ENCODE results near the gene AUP1.
A peak's percentile ranks its signal among the peaks of the same experiment; 100 is the strongest.

AUP1 gene

GRCh38 chr2:74515271-74515980 lies 14.1 kb downstream of the AUP1 start:
- Histone ChIP-seq H3K36me3 (ENCODE audit: insufficient read depth, low read length) (no peaks in the 10 kb centered on the region), H3K9ac (ENCODE audit: low read length) (no peak overlapping the region), H3K9me3 (ENCODE audit: low read length) (no peaks in the 10 kb centered on the region), H3K4me3 (ENCODE audit: low read depth in 1 of 2, low read length in 2 of 2) (no peak overlapping the region), H3K27ac (ENCODE audit: low read depth, low read length) (no peak overlapping the region), H3K4me1 (ENCODE audit: insufficient read depth, low read length) (peaks cover 6% of the 10 kb centered on the region), H3K27me3 (ENCODE audit: control insufficient read depth in 1 of 2, insufficient read depth in 2 of 2, low read length in 2 of 2) (peaks cover 65 to 90% of the 10 kb centered on the region in 2 donors)

- Histone ChIP-seq H3K4me3 (ENCODE audit: low read depth in 1 of 2, low read length in 2 of 2) (no peak within 1 kb of the TSS), H3K9me3 (ENCODE audit: low read length) (no peaks in the 10 kb centered on the region), H3K36me3 (ENCODE audit: insufficient read depth, low read length) (no peaks in the 10 kb centered on the region), H3K9ac (ENCODE audit: low read length) (no peak within 1 kb of the TSS), H3K27me3 (ENCODE audit: control insufficient read depth in 1 of 2, insufficient read depth in 2 of 2, low read length in 2 of 2) (peaks cover 65 to 94% of the 10 kb centered on the region in 2 donors), H3K27ac (ENCODE audit: low read depth, low read length) (no peak within 1 kb of the TSS), H3K4me1 (ENCODE audit: insufficient read depth, low read length) (peaks cover 6% of the 10 kb centered on the region)
Measured at GRCh38 chr2:74514368-74515270, 14.9 kb downstream of the AUP1 start, which contains the start of gene TLX2. Gene TLX2 (plus strand): TSS chr2:74514450. CDS start chr2:74514807, 357 bp downstream.

GRCh38 chr2:74513605-74514367 lies 15.7 kb downstream of the AUP1 start:
- Histone ChIP-seq H3K9ac (ENCODE audit: low read length) (no peak overlapping the region), H3K4me1 (ENCODE audit: insufficient read depth, low read length) (peaks cover 6% of the 10 kb centered on the region), H3K9me3 (ENCODE audit: low read length) (no peaks in the 10 kb centered on the region), H3K27ac (ENCODE audit: low read depth, low read length) (no peak overlapping the region), H3K27me3 (ENCODE audit: control insufficient read depth in 1 of 2, insufficient read depth in 2 of 2, low read length in 2 of 2) (peaks cover 63 to 85% of the 10 kb centered on the region in 2 donors), H3K36me3 (ENCODE audit: insufficient read depth, low read length) (no peaks in the 10 kb centered on the region), H3K4me3 (ENCODE audit: low read depth in 1 of 2, low read length in 2 of 2) (no peak overlapping the region)

DNA sequence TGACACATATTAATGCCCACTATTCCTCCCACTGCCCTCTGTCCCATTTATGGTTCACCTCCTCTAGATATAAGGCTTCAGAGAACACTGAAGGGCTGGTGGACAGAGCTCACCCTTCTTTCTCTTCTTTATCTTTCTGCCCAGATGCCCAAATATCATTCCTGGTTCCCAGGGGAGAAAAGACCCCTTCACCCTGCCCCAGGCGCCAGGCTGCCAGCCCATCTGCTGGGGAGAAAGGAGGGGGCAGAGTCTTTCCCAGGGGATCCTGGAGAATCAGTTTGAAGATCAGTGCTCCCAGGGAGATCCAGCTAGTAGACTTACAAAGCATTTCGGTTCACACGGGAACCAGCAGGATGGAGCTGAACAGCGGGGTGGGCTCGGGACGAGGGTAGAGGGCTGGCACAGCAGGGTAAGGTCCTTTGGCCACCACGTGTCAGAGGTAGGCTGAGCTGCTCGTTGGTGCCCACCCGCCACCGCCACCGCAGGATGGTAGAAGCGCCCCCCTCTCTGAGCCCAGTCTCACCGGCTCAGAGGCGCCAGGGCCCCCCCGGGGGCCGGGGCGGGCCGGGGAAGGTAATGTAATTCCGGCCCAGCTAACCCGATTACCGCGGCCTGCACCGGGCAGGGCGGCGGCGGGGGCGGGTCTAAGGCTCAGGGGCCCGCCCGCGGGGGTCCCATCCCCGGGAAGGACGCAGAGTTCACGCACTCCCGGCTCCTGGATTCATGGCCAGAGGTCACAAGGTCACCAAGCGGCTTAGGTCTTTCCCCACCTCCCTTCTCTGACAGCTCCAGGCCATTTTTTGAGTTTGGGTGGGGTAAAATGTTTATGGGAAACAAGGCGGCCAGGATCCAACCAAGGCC lies 16.5 kb downstream of the AUP1 start:
- Histone ChIP-seq H3K36me3 (ENCODE audit: insufficient read depth, low read length) (no peaks in the 10 kb centered on the region), H3K4me3 (ENCODE audit: low read depth in 1 of 2, low read length in 2 of 2) (no peak overlapping the region), H3K9ac (ENCODE audit: low read length) (no peak overlapping the region), H3K4me1 (ENCODE audit: insufficient read depth, low read length) (peaks cover 10% of the 10 kb centered on the region), H3K27me3 (ENCODE audit: control insufficient read depth in 1 of 2, insufficient read depth in 2 of 2, low read length in 2 of 2) (peaks cover 55 to 80% of the 10 kb centered on the region in 2 donors), H3K27ac (ENCODE audit: low read depth, low read length) (no peak overlapping the region), H3K9me3 (ENCODE audit: low read length) (no peaks in the 10 kb centered on the region)

- Histone ChIP-seq H3K9me3 (ENCODE audit: low read length) (no peaks in the 10 kb centered on the region), H3K4me1 (ENCODE audit: insufficient read depth, low read length) (peaks cover 19% of the 10 kb centered on the region), H3K27ac (ENCODE audit: low read depth, low read length) (no peak overlapping the region), H3K9ac (ENCODE audit: low read length) (no peak overlapping the region), H3K36me3 (ENCODE audit: insufficient read depth, low read length) (no peaks in the 10 kb centered on the region), H3K27me3 (ENCODE audit: control insufficient read depth in 1 of 2, insufficient read depth in 2 of 2, low read length in 2 of 2) (peaks cover 39 to 63% of the 10 kb centered on the region in 2 donors), H3K4me3 (ENCODE audit: low read depth in 1 of 2, low read length in 2 of 2) (no peak overlapping the region)
Measured at GRCh38 chr2:74511104-74511989, 18.2 kb downstream of the AUP1 start.

GRCh38 chr2:74510272-74510671 lies 19.2 kb downstream of the AUP1 start:
- Histone ChIP-seq H3K9ac (ENCODE audit: low read length) (no peak overlapping the region), H3K9me3 (ENCODE audit: low read length) (no peaks in the 10 kb centered on the region), H3K4me3 (ENCODE audit: low read depth in 1 of 2, low read length in 2 of 2) (no peak overlapping the region), H3K27me3 (ENCODE audit: control insufficient read depth in 1 of 2, insufficient read depth in 2 of 2, low read length in 2 of 2) (peaks cover 31 to 53% of the 10 kb centered on the region in 2 donors), H3K27ac (ENCODE audit: low read depth, low read length) (no peak overlapping the region), H3K4me1 (ENCODE audit: insufficient read depth, low read length) (peaks cover 29% of the 10 kb centered on the region), H3K36me3 (ENCODE audit: insufficient read depth, low read length) (peaks cover 3% of the 10 kb centered on the region)

GRCh38 chr2:74507926-74508520 lies 21.5 kb downstream of the AUP1 start:
- H3K9ac ChIP-seq (ENCODE audit: low read length), result no peak overlapping the region
- H3K36me3 ChIP-seq (ENCODE audit: insufficient read depth, low read length), result peaks cover 14% of the 10 kb centered on the region
- H3K4me3 ChIP-seq (ENCODE audit: low read depth in 1 of 2, low read length in 2 of 2), result peak overlapping the region; percentile 75 to 77
- H3K4me1 ChIP-seq (ENCODE audit: insufficient read depth, low read length), result peaks cover 24% of the 10 kb centered on the region
- H3K27ac ChIP-seq (ENCODE audit: low read depth, low read length), result peak overlapping the region; percentile 89
- H3K27me3 ChIP-seq (ENCODE audit: control insufficient read depth in 1 of 2, insufficient read depth in 2 of 2, low read length in 2 of 2), result peaks cover 21 to 50% of the 10 kb centered on the region in 2 donors
- no peaks in the 10 kb centered on the region for H3K9me3 ChIP-seq (ENCODE audit: low read length)

DNA sequence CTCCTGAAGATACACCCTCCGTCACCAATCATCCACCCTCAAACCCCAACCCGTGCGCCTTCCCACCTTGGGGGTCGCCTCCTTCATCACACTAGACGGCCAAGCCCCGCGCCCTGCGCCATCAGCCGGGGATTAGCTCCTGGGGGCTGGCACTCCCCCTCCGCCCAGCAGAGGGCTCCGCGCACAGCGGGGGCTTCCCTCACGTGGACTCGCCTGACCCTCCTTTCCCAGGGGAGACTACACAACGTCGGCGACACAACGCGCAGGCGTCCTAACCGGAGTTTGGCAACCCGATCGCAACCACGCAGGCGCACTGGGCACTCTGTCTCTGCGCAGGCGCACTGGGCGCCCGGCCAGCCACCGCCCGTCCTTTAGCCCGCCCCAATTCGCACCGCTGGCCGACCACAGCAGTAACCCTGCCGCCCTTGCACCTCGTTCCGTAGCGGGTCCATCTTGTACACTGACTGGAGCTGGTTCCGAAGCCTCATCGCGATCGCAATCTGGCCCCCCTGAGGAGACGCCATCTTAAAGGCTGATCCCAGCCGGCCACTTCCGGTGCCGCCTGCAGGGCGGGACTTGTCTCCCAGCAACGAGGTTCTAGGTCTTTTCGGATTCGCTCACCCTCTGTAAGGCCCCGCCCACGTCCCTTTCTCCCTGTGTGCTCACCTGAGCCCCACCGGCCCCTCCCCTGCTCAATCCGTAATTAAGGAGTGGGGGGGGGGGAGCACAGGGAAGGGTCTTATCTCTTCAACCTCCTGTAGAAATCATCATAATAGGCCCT lies 22.2 kb downstream of the AUP1 start, which contains the start of gene PCGF1:
TSS of gene PCGF1 (minus strand) at position 551 of the 781 bp plus-strand sequence. CDS start at position 524, 27 bp downstream.
- peaks cover 16 to 50% of the 10 kb centered on the region in 2 donors for H3K27me3 ChIP-seq (ENCODE audit: control insufficient read depth in 1 of 2, insufficient read depth in 2 of 2, low read length in 2 of 2)
- H3K36me3 ChIP-seq (ENCODE audit: insufficient read depth, low read length), result peaks cover 14% of the 10 kb centered on the region
- H3K27ac ChIP-seq (ENCODE audit: low read depth, low read length), result peak within 1 kb of the TSS; percentile 89
- peak within 1 kb of the TSS; percentile 73 for H3K9ac ChIP-seq (ENCODE audit: low read length)
- H3K4me1 ChIP-seq (ENCODE audit: insufficient read depth, low read length), result peaks cover 24% of the 10 kb centered on the region
- H3K9me3 ChIP-seq (ENCODE audit: low read length), result no peaks in the 10 kb centered on the region
- peak within 1 kb of the TSS; percentile 75 to 77 for H3K4me3 ChIP-seq (ENCODE audit: low read depth in 1 of 2, low read length in 2 of 2)
